ENCODE results near the gene FXYD6.

The FXYD6 gene

GRCh38 chr11:117900720-117901440 is 24.4 kb upstream of the FXYD6 start:
- DNase-seq (ENCODE audit: low read depth) = no peak
- no peak overlapping the region for H3K4me3 ChIP-seq (ENCODE audit: low read length)
- TF ChIP-seq CTCF (conservative IDR thresholded peaks at IDR 0.05; ENCODE audit: low read depth, low read length) = no peak

GRCh38 chr11:117900121-117900648 is 23.7 kb upstream of the FXYD6 start:
- TF ChIP-seq CTCF (conservative IDR thresholded peaks at IDR 0.05; ENCODE audit: low read depth, low read length) = no peak
- DNase-seq (ENCODE audit: low read depth) = no peak
- H3K4me3 ChIP-seq (ENCODE audit: low read length) = no peak overlapping the region

GRCh38 chr11:117898059-117898458 is 21.6 kb upstream of the FXYD6 start:
- DNase-seq (ENCODE audit: low read depth) = no peak
- TF ChIP-seq CTCF (conservative IDR thresholded peaks at IDR 0.05; ENCODE audit: low read depth, low read length) = no peak
- no peak overlapping the region for H3K4me3 ChIP-seq (ENCODE audit: low read length)

- H3K4me3 ChIP-seq (ENCODE audit: low read length) = no peak overlapping the region
- no peak for DNase-seq (ENCODE audit: low read depth)
- no peak for TF ChIP-seq CTCF (conservative IDR thresholded peaks at IDR 0.05; ENCODE audit: low read depth, low read length)
Observed at GRCh38 chr11:117892651-117893050, 16.2 kb upstream of the FXYD6 start.

- TF ChIP-seq CTCF (conservative IDR thresholded peaks at IDR 0.05; ENCODE audit: low read depth, low read length) = no peak
- H3K4me3 ChIP-seq (ENCODE audit: low read length) = no peak overlapping the region
- DNase-seq (ENCODE audit: low read depth) = no peak
Observed at GRCh38 chr11:117891362-117891761, 14.9 kb upstream of the FXYD6 start.

GRCh38 chr11:117888139-117888566 is 11.7 kb upstream of the FXYD6 start:
- no peak for TF ChIP-seq CTCF (conservative IDR thresholded peaks at IDR 0.05; ENCODE audit: low read depth, low read length)
- DNase-seq (ENCODE audit: low read depth) = no peak
- H3K4me3 ChIP-seq (ENCODE audit: low read length) = no peak overlapping the region

Measured in retinal pigment epithelial cell (primary cell).